Kidney epithelial cell (primary cell): ENCODE data around the gene ARID5B. TPM values are rescaled to one million over a fixed set of nuclear protein-coding genes. Genes with fewer than 3 reads are reported as not detected.

Source experiments
- DNase-seq: peaks from one replicate; pipeline ENCODE4 v3.0.0-alpha.2; 2010; ENCODE audit warnings: low read depth
- H3K27me3 ChIP-seq: 2 replicates; pipeline ENCODE4 v1.6.0; 2011; ENCODE audit warnings: low read length; ENCODE audit not compliant: control insufficient read depth, insufficient read depth
- H3K36me3 ChIP-seq: 2 replicates; pipeline ENCODE4 v1.5.1; 2011; ENCODE audit warnings: low read length; ENCODE audit not compliant: control insufficient read depth, insufficient read depth
- H3K4me3 ChIP-seq: 2 replicates; pipeline ENCODE4 v1.5.1; 2011; ENCODE audit warnings: low read depth, mild to moderate bottlenecking, control low read depth, low read length
- CTCF ChIP-seq: IDR thresholded peaks from 2 replicates; pipeline ENCODE4 v1.5.1; 2011; ENCODE audit warnings: mild to moderate bottlenecking, moderate library complexity, low read length, control low read depth, inconsistent platforms; ENCODE audit not compliant: insufficient read depth, poor library complexity, severe bottlenecking
- total RNA-seq: library from RNA; depleted of rRNA; stranded (reverse); fragments of >200 nt; gene quantifications from 2 replicates; pipeline ENCODE4 v1.2.3, GENCODE V29; 2015

ARID5B gene
- total RNA-seq, 1 donor from 2014 or later: 11.6 TPM

DNA sequence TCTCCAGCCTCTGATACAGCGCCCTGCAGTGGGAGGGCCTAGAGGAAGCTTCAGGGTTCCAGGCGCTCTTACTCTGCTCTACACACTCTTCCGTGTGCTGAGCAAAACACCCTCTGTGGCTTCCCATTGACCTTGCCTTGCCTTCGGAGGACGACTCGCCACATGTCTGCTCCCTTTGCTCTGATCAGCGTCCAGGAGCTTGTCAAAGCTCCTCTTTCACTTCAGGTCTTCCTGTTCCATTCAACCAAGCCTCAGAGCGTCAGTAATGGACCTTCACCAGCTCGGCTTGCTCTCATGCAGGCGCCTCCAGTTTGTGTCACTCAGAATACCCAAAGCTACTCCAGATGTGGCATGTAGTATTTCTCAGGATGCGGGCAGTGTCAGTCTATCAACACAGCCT lies 173.9 kb downstream of the ARID5B start:
- no peaks in the 10 kb centered on the region for H3K27me3 ChIP-seq
- DNase-seq: no peak
- no peak overlapping the region for H3K4me3 ChIP-seq
- no peak for TF ChIP-seq CTCF
- H3K36me3 ChIP-seq: peaks cover 10% of the 10 kb centered on the region

DNA sequence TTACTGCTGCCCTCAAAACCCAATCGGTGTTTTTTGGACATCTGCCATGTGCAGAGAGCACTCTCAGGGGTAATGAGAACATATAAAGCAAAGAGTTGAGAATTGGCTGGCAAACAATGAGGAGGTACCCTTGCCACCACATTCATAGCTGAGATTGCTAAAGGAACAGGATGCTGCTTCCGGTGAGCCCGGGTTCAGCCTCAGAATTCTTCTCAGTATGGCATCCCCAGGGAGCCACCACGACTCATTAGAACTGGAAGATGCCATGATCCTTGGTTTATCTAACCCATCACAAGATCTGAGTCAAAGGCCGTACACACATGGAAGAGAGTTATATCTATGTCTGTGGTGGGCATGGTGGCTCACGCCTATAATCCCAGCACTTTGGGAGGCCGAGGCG lies 174.4 kb downstream of the ARID5B start:
- DNase-seq: no peak
- Histone ChIP-seq H3K4me3 (no peak overlapping the region), H3K36me3 (peaks cover 9% of the 10 kb centered on the region), H3K27me3 (no peaks in the 10 kb centered on the region)
- no peak for TF ChIP-seq CTCF

DNA sequence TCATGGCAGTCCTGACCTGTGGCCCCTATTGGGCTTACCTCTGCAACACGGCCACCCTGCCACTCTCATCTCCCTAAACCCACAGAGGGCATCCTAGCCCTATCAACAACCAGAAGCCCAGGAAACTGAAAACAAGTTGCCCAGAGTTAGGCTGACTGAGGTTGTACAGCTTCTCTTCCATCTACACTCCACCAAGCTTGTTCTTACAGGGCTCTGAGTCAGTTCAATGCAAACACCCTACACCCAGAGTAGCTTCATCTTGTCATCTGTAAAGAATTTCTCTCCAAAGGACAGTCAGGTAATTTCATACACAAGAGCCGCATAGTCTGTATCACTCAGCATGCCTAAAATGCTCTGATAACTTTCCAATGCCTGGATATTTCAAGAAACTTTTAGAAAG lies 175.4 kb downstream of the ARID5B start:
- peaks cover 8% of the 10 kb centered on the region for H3K36me3 ChIP-seq
- peak; percentile 67 for DNase-seq

DNA sequence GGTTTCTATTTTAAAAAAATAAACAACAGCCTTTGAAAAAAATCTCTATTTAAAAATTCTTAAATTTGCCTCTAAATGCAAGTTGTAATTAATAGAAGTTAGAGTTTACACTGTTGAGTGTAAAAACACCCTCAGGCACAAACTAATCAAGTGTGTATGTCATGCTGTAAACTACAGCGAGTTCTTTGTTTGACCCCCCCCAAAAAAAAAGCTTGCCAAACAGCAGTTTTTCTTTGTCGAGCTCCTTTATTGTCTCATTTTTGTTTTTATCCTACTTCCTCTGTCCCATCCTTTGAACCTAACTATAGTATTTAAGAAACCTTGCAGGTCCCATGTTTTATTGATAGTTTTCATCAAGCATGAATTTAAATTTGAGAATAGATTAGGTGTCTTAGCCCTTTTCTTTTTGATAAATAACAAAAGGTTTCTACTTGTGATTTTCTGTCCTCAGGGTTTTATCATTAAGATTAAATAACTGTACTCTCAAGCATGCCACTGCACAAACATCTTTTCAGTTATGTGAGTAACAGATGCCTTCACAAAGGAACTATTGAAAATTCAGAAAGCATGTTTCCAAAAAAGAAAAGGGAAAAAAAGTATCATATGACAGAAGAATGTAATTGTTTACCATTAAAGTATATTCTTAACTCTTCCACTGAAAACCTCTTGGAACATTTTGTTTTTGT lies 176.0 kb downstream of the ARID5B start:
- H3K4me3 ChIP-seq: no peak overlapping the region
- DNase-seq: no peak
- TF ChIP-seq CTCF: no peak
- H3K27me3 ChIP-seq: no peaks in the 10 kb centered on the region
- peaks cover 4% of the 10 kb centered on the region for H3K36me3 ChIP-seq

More for the DNA sequence above, 175.4 kb downstream of the ARID5B start:
- Histone ChIP-seq H3K4me3 (no peak overlapping the region), H3K27me3 (no peaks in the 10 kb centered on the region)
- TF ChIP-seq CTCF: no peak

DNA sequence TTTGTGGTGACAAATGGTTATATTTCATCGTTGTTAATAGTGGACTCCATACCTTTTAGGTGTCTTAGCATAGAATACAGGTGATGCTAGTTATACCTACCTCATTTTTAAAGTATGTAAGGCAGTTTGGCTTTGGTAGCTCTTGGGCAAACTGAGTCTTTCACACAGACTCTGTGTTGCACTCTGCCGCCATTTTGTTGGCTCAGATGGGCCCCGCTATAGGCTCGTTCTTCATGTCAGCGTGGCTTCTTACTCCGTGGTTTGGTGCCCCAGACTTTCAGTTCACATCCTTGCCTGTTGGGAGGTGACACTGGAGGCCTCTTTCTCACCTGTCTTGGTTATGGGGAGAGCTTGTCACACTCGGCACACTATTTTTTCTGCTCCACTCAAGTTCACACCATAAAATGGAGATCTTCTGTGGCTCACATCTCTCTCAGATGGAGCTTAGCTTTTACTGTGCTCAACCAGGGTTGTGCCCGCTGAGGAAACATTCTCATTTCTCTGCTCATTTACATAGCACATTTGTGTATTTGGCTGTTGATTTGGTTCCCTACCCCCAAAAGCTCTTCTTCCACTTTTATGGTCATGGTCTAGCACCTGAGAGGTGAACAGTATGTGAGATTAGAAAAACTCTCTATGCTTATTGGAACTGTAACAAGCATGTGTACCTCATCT lies 178.5 kb downstream of the ARID5B start:
- DNase-seq: no peak

More for the DNA sequence above, 178.5 kb downstream of the ARID5B start:
- H3K27me3 ChIP-seq: no peaks in the 10 kb centered on the region
- no peak overlapping the region for H3K4me3 ChIP-seq
- peaks cover 4% of the 10 kb centered on the region for H3K36me3 ChIP-seq
- TF ChIP-seq CTCF: no peak
